ENCODE results near the gene PI16.
A peak's percentile ranks its signal among the peaks of the same experiment; 100 is the strongest.
"Not testable (repeated sequence)": the region's sequence is repeated elsewhere in the genome, so short reads cannot be mapped to it uniquely, and the experiment has no call there.

Gene PI16

DNA sequence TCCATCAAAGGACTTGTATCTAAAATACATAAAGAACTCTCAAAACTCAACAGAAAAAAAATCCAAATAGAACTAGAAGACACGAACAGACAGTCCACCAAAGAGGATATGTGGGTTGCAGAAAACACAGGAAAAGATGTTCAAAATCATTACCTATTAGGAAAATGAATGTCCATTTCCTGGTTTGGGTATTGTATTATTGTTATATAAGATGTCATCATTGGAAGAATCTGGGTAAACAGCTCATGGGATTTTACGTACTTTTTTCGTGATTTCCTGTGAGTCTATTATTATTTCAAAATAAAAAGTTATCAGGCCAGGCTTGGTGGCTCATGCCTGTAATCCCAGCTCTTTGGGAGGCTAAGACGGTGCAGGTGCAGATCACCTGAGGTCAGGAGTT, 9.2 kb upstream of the PI16 start:
- TF ChIP-seq CTCF (IDR thresholded peaks at IDR 0.05; ENCODE audit: low read depth, low read length, missing control alignments): no peak
- in situ Hi-C loops (cut with HindIII; ENCODE audit: low pct_ligation_motif_present, low sequenced_read_pairs): no loop called here
- Histone ChIP-seq H3K4me3 (ENCODE audit: low read depth, low read length) (no peak overlapping the region), H3K36me3 (replicated peaks) (no peaks in the 10 kb centered on the region), H3K27me3 (replicated peaks) (no peaks in the 10 kb centered on the region), H3K27ac (no peak overlapping the region)
- DNase-seq: no peak

DNA sequence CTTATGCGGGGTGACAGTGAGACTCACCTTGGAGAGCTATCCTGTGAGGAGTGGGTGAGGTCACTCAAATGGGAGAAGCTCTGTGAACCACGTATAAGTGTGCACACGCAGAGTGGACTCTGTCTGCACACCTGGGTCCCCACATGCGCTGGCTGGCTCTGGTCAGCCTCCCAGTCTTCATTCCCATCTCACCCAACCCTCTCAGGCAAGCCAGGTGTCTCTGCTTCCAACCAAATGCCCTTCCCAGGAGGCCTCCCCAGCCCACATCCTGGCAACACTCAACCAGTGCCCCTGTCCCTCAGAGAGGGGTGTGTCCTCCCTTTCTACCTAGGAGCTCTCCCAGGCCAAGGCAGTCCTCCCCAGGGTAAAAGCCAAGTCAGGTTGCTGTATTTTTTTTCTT, 8.0 kb upstream of the PI16 start:
- no peak for DNase-seq
- no peaks in the 10 kb centered on the region for H3K27me3 ChIP-seq (replicated peaks)
- H3K27ac ChIP-seq: no peak overlapping the region
- no peaks in the 10 kb centered on the region for H3K36me3 ChIP-seq (replicated peaks)
- TF ChIP-seq CTCF (IDR thresholded peaks at IDR 0.05; ENCODE audit: low read depth, low read length, missing control alignments): no peak
- no peak overlapping the region for H3K4me3 ChIP-seq (ENCODE audit: low read depth, low read length)
- in situ Hi-C loops (cut with HindIII; ENCODE audit: low pct_ligation_motif_present, low sequenced_read_pairs): no loop called here

GRCh38 chr6:36947570-36948351, 6.8 kb upstream of the PI16 start:
- no peak overlapping the region for H3K27ac ChIP-seq

GRCh38 chr6:36949076-36949475, 5.5 kb upstream of the PI16 start:
- DNase-seq; H3K36me3 ChIP-seq (replicated peaks); H3K27me3 ChIP-seq (replicated peaks); H3K4me3 ChIP-seq (ENCODE audit: low read depth, low read length); in situ Hi-C loops (cut with HindIII; ENCODE audit: low pct_ligation_motif_present, low sequenced_read_pairs): not testable (repeated sequence)
- peak overlapping the region; percentile 92 for H3K27ac ChIP-seq

More at GRCh38 chr6:36947570-36948351, 6.8 kb upstream of the PI16 start:
- TF ChIP-seq CTCF (IDR thresholded peaks at IDR 0.05; ENCODE audit: low read depth, low read length, missing control alignments): no peak
- Histone ChIP-seq H3K36me3 (replicated peaks) (no peaks in the 10 kb centered on the region), H3K4me3 (ENCODE audit: low read depth, low read length) (no peak overlapping the region), H3K27me3 (replicated peaks) (no peaks in the 10 kb centered on the region)
- no peak for DNase-seq
- in situ Hi-C loops (cut with HindIII; ENCODE audit: low pct_ligation_motif_present, low sequenced_read_pairs): no loop called here

DNA sequence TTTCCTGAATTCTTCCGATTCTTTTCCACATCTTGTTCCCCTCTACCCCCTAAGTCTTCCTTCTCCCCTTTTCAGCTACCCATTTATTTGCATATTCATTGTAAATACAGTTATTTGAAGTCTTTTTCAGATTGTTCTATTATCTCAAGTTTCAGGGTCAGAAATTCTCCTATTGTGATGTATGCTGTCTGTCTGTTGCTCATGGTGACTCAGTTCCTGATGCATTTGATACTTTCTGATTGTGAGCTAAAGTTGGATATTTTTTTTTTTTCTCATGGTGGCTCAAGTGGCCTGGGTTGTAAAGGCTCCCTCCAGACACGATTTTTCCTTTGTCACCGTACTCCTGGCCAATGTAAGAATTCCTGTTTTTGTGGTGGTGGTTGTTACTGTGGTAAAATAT, 4.9 kb upstream of the PI16 start:
- Histone ChIP-seq H3K4me3 (ENCODE audit: low read depth, low read length) (no peak overlapping the region), H3K36me3 (replicated peaks) (no peaks in the 10 kb centered on the region), H3K27ac (peak overlapping the region; percentile 92), H3K27me3 (replicated peaks) (no peaks in the 10 kb centered on the region)
- no peak for TF ChIP-seq CTCF (IDR thresholded peaks at IDR 0.05; ENCODE audit: low read depth, low read length, missing control alignments)
- in situ Hi-C loops (cut with HindIII; ENCODE audit: low pct_ligation_motif_present, low sequenced_read_pairs): no loop called here
- peak; percentile 80 for DNase-seq

- no peak for TF ChIP-seq CTCF (IDR thresholded peaks at IDR 0.05; ENCODE audit: low read depth, low read length, missing control alignments)
- DNase-seq: no peak
- Histone ChIP-seq H3K27ac (no peak overlapping the region), H3K27me3 (replicated peaks) (no peaks in the 10 kb centered on the region), H3K4me3 (ENCODE audit: low read depth, low read length) (no peak overlapping the region), H3K36me3 (replicated peaks) (no peaks in the 10 kb centered on the region)
- in situ Hi-C loops (cut with HindIII; ENCODE audit: low pct_ligation_motif_present, low sequenced_read_pairs): no loop called here
These were observed 642 bp upstream of the PI16 start for GRCh38 chr6:36953931-36954261.

All from brain microvascular endothelial cell (primary cell).